Gastroesophageal sphincter (tissue), 3 donors: ENCODE measurements around the gene CRYGN.

Experiments used
- CTCF ChIP-seq, 4 experiments: fragments of 200-600 bp in 2 of 4; fragments of 450-650 bp in 2 of 4; sonication (generic) in 1 of 4; IDR thresholded peaks; one replicate each; pipeline ENCODE4 v1.5.1; 2017 to 2019; ENCODE audit warnings: antibody characterized with exemption in 4 of 4, mild to moderate bottlenecking in 2 of 4, moderate library complexity in 2 of 4
- POLR2AphosphoS5 ChIP-seq: sonication (generic); formaldehyde crosslinking; IDR thresholded peaks from one replicate; pipeline ENCODE4 v1.6.1; 2017; ENCODE audit warnings: antibody characterized with exemption

- TF ChIP-seq CTCF (IDR thresholded peaks at IDR 0.05) = no peak
- no peak for TF ChIP-seq POLR2AphosphoS5
Measured at GRCh38 chr7:151435971-151436370, 4.0 kb downstream of the CRYGN start.
